ENCODE data around the gene NECTIN1. TPM values are rescaled to one million over a fixed set of nuclear protein-coding genes. Genes with fewer than 3 reads are reported as not detected.

Gene NECTIN1
- total and polyA plus RNA-seq, 4 donors = 1.3 to 7.1 (median 4.9) TPM

DNA sequence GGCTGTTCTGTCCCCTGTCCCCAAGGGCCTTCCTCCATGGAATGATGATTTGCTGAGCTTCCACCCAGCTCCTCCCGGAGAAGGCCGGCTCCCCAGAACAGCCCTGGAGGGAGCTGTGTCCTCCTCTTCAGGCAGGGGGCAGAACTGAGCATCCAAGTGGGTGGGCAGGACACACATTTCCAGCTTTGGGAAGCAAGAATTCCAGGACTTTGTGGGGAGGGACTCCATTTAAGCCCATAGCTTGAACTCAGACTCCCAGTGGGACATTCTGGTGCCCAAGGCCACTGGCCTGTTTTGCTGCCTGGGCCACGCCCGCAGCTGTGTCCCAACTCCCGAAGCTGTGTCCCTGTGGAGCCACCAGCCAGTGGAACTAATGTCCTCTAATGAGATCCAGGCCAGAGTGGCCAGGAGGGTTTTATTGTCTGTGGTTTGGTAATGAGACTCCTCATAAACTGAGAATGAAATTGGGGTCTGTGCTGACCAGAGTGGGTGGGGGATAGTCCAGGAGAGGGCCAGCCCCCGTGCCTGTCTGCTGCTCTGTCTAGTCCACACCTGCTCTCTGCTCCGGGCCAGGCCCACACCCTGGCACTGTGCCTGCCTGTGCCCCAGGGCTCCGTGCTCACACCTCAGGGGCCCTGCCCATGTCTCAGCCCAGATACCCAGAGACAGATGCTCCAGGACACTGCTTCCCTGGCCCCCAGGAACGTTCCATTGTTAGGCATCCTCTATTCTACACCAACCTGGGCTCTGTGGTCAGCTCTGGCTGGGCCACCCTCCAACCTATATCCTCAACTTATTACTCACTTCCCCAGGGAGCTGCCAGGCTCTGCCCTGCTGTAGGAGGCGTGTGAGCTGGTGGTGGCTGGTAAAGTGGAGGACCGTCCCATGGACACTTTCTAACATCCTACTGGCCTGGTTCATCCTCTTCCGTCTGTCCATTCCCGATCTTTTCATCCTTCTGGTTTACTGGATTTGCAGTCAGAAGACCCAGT lies 7.6 kb downstream of the NECTIN1 start:
- 66 to 75% methylated on average over 13 of the region's 13 CpGs for WGBS, 2 donors
- H3K9me3 ChIP-seq (ENCODE audit: control insufficient read depth, low read length) = no peaks in the 10 kb centered on the region
- no peaks in the 10 kb centered on the region for H3K36me3 ChIP-seq (ENCODE audit: control insufficient read depth in 1 of 2, insufficient read depth in 2 of 2, low read length in 1 of 2)
- no peaks in the 10 kb centered on the region for H3K27me3 ChIP-seq (ENCODE audit: control insufficient read depth in 1 of 2, insufficient read depth in 2 of 2, low read length in 1 of 2)
- DNase-seq (no peak), ATAC-seq (ENCODE audit: low FRiP score) (no peak)
- intact Hi-C loops (cut with DNase I) = loop anchor here (10.0 kb wide), 2 partner anchors 237 to 373 kb away; no protein-coding TSS in a partner anchor
- no peak overlapping the region for H3K4me3 ChIP-seq (ENCODE audit: low read length in 2 of 2)
- H3K4me1 ChIP-seq (ENCODE audit: control insufficient read depth in 1 of 2, insufficient read depth in 2 of 2, low read length in 2 of 2) = no peaks in the 10 kb centered on the region
- no peak overlapping the region for H3K27ac ChIP-seq (ENCODE audit: low read depth in 1 of 2, low read length in 2 of 2)

DNA sequence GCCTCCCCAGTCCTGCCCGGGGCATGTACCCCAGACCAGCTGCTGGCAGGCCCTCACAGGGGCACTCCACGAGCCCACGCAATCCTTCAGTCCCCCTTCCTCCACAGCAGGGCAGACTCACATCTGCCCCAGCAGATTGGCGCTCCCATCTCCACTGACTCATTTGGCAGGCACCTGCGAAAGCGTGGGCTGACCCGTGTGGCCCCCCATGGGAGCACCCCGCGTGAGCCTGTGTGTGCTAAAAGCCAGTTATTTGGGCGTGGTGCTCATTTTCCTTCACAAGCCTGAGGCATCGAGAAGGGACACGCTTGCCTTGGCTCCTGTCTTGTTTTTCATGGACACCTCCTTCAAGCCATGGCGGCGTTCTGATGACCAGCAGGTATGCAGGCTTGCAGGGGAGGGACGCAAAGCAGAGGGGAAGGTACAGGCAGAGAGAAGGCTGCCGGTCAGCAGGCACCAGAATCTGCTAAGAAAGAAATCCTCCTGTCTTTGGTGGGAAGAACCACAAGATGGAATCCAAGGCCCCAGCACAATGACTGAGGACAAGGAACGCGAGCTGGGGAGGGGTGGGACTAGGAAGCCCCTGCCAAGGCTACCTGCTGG lies 8.6 kb downstream of the NECTIN1 start:
- H3K36me3 ChIP-seq (ENCODE audit: control insufficient read depth in 1 of 2, insufficient read depth in 2 of 2, low read length in 1 of 2) = no peaks in the 10 kb centered on the region
- no peaks in the 10 kb centered on the region for H3K4me1 ChIP-seq (ENCODE audit: control insufficient read depth in 1 of 2, insufficient read depth in 2 of 2, low read length in 2 of 2)
- no peaks in the 10 kb centered on the region for H3K9me3 ChIP-seq (ENCODE audit: control insufficient read depth, low read length)
- no peak overlapping the region for H3K4me3 ChIP-seq (ENCODE audit: low read length in 2 of 2)
- H3K27ac ChIP-seq (ENCODE audit: low read depth in 1 of 2, low read length in 2 of 2) = no peak overlapping the region
- intact Hi-C loops (cut with DNase I) = loop anchor here (10.0 kb wide), 2 partner anchors 236 to 374 kb away; no protein-coding TSS in a partner anchor
- H3K27me3 ChIP-seq (ENCODE audit: control insufficient read depth in 1 of 2, insufficient read depth in 2 of 2, low read length in 1 of 2) = no peaks in the 10 kb centered on the region
- ATAC-seq (ENCODE audit: low FRiP score) (no peak), DNase-seq (no peak)
- 89 to 92% methylated on average over 17 to 18 of the region's 18 CpGs for WGBS, 2 donors

DNA sequence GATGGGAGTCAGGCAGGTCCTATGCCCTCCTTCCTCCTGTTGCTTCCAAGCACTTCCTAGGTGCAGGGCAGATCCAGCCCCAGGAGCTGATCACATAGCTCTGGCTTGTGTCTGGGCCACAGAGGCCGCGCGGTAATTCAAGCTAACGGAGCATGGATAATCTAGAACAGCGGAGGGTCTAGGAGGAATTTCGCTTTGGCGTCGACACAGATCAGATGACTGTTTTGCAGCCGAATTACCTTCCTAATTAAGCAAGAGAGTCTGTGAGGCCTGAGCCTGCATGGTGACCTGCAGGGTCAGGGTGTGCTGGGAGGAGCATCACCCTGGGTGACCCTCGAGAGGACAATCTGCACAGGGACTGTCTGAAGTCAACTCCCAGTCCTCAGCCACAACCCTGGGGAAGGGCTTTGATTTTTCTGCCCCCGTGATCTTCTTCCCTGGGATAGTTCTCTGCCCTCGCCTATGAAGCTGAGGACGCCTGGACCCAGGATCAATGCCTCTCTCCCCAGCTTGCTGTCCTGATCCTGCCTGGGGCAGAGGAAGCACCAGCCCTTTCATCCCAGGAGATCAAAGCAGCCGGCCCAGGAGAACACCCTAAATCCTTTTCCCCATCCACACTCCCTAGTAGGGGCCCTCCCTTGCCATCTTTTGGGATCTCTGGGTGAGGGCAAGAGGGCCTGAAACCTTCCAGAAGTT lies 11.0 kb downstream of the NECTIN1 start:
- Histone ChIP-seq H3K4me3 (ENCODE audit: low read length in 2 of 2) (no peak overlapping the region), H3K36me3 (ENCODE audit: control insufficient read depth in 1 of 2, insufficient read depth in 2 of 2, low read length in 1 of 2) (no peaks in the 10 kb centered on the region), H3K9me3 (ENCODE audit: control insufficient read depth, low read length) (no peaks in the 10 kb centered on the region), H3K27ac (ENCODE audit: low read depth in 1 of 2, low read length in 2 of 2) (no peak overlapping the region), H3K27me3 (ENCODE audit: control insufficient read depth in 1 of 2, insufficient read depth in 2 of 2, low read length in 1 of 2) (no peaks in the 10 kb centered on the region), H3K4me1 (ENCODE audit: control insufficient read depth in 1 of 2, insufficient read depth in 2 of 2, low read length in 2 of 2) (no peaks in the 10 kb centered on the region)
- ATAC-seq (ENCODE audit: low FRiP score) = no peak
- intact Hi-C loops (cut with DNase I) = no loop called here
- 91 to 94% methylated on average over 14 of the region's 14 CpGs for WGBS, 2 donors
- DNase-seq = no peak

- Histone ChIP-seq H3K27ac (ENCODE audit: low read depth in 1 of 2, low read length in 2 of 2) (no peak overlapping the region), H3K9me3 (ENCODE audit: control insufficient read depth, low read length) (no peaks in the 10 kb centered on the region), H3K4me3 (ENCODE audit: low read length in 2 of 2) (no peak overlapping the region), H3K36me3 (ENCODE audit: control insufficient read depth in 1 of 2, insufficient read depth in 2 of 2, low read length in 1 of 2) (no peaks in the 10 kb centered on the region), H3K4me1 (ENCODE audit: control insufficient read depth in 1 of 2, insufficient read depth in 2 of 2, low read length in 2 of 2) (no peaks in the 10 kb centered on the region), H3K27me3 (ENCODE audit: control insufficient read depth in 1 of 2, insufficient read depth in 2 of 2, low read length in 1 of 2) (no peaks in the 10 kb centered on the region)
- intact Hi-C loops (cut with DNase I) = no loop called here
- DNase-seq (no peak), ATAC-seq (ENCODE audit: low FRiP score) (no peak)
- WGBS, 2 donors = 91 to 92% methylated on average over 30 of the region's 30 CpGs
Measured at GRCh38 chr11:119716582-119717498, 12.2 kb downstream of the NECTIN1 start.

DNA sequence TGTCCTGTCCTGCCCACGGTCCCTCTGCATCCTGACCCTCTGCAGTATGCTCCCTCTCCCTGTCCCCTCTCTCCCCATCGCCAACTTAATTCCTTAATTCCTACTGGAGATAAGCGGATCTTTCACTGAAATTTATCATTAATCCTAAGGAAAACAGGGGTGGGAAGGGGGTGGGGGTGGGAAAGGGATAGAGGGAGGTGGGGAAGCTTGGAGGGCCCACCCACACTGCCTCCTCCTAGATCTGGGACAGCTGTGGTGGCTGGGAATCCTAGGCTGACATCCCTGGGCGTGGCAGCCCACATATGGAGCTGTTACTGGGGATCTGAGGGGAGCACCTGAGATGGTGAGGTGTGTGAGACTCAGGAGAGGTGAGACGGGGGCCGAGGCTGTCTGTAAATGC lies 14.4 kb downstream of the NECTIN1 start:
- ATAC-seq (ENCODE audit: low FRiP score) (no peak), DNase-seq (no peak)
- 86 to 98% methylated on average over 6 of the region's 6 CpGs for WGBS, 2 donors
- intact Hi-C loops (cut with DNase I) = no loop called here
- H3K27ac ChIP-seq (ENCODE audit: low read depth in 1 of 2, low read length in 2 of 2) = no peak overlapping the region
- no peaks in the 10 kb centered on the region for H3K36me3 ChIP-seq (ENCODE audit: control insufficient read depth in 1 of 2, insufficient read depth in 2 of 2, low read length in 1 of 2)
- no peak overlapping the region for H3K4me3 ChIP-seq (ENCODE audit: low read length in 2 of 2)
- H3K4me1 ChIP-seq (ENCODE audit: control insufficient read depth in 1 of 2, insufficient read depth in 2 of 2, low read length in 2 of 2) = no peaks in the 10 kb centered on the region
- no peaks in the 10 kb centered on the region for H3K27me3 ChIP-seq (ENCODE audit: control insufficient read depth in 1 of 2, insufficient read depth in 2 of 2, low read length in 1 of 2)
- H3K9me3 ChIP-seq (ENCODE audit: control insufficient read depth, low read length) = no peaks in the 10 kb centered on the region

- Histone ChIP-seq H3K4me3 (ENCODE audit: low read length in 2 of 2) (no peak overlapping the region), H3K27ac (ENCODE audit: low read depth in 1 of 2, low read length in 2 of 2) (no peak overlapping the region), H3K9me3 (ENCODE audit: control insufficient read depth, low read length) (no peaks in the 10 kb centered on the region), H3K4me1 (ENCODE audit: control insufficient read depth in 1 of 2, insufficient read depth in 2 of 2, low read length in 2 of 2) (no peaks in the 10 kb centered on the region), H3K36me3 (ENCODE audit: control insufficient read depth in 1 of 2, insufficient read depth in 2 of 2, low read length in 1 of 2) (no peaks in the 10 kb centered on the region), H3K27me3 (ENCODE audit: control insufficient read depth in 1 of 2, insufficient read depth in 2 of 2, low read length in 1 of 2) (no peaks in the 10 kb centered on the region)
- intact Hi-C loops (cut with DNase I) = no loop called here
- DNase-seq (no peak), ATAC-seq (ENCODE audit: low FRiP score) (no peak)
- WGBS, 2 donors = 95 to 98% methylated on average over 8 of the region's 8 CpGs
Measured at GRCh38 chr11:119714189-119714588, 14.8 kb downstream of the NECTIN1 start.

GRCh38 chr11:119713359-119714040 lies 15.5 kb downstream of the NECTIN1 start:
- 93 to 98% methylated on average over 9 of the region's 9 CpGs for WGBS, 2 donors
- no peaks in the 10 kb centered on the region for H3K4me1 ChIP-seq (ENCODE audit: control insufficient read depth in 1 of 2, insufficient read depth in 2 of 2, low read length in 2 of 2)
- H3K27ac ChIP-seq (ENCODE audit: low read depth in 1 of 2, low read length in 2 of 2) = no peak overlapping the region
- intact Hi-C loops (cut with DNase I) = no loop called here
- no peak overlapping the region for H3K4me3 ChIP-seq (ENCODE audit: low read length in 2 of 2)
- DNase-seq (no peak), ATAC-seq (ENCODE audit: low FRiP score) (no peak)
- H3K36me3 ChIP-seq (ENCODE audit: control insufficient read depth in 1 of 2, insufficient read depth in 2 of 2, low read length in 1 of 2) = no peaks in the 10 kb centered on the region
- H3K9me3 ChIP-seq (ENCODE audit: control insufficient read depth, low read length) = no peaks in the 10 kb centered on the region
- H3K27me3 ChIP-seq (ENCODE audit: control insufficient read depth in 1 of 2, insufficient read depth in 2 of 2, low read length in 1 of 2) = no peaks in the 10 kb centered on the region

All from aorta (tissue), 5 donors.